HepG2 (cell line): ENCODE data around the gene PCDHB10. TPM values are rescaled to one million over a fixed set of nuclear protein-coding genes. Genes with fewer than 3 reads are reported as not detected.
"Not testable (repeated sequence)": the region's sequence is repeated elsewhere in the genome, so short reads cannot be mapped to it uniquely, and the experiment has no call there.

ENCODE experiments used
- ATAC-seq: fragments of 200-7000 bp; cut with Tn5 transposase; 3 replicates; pipeline ENCODE4 v1.9.1; 2020; ENCODE audit warnings: mild to moderate bottlenecking, moderate library complexity
- BruUV-seq: library from RNA; stranded (reverse); fragments of 400-500 nt; replicated peaks from 2 replicates; lab custom pipeline; 2021; lab: Mats Ljungman, UMichigan
- CTCF ChIA-PET: fragments of 300-600 bp; formaldehyde crosslinking; extraction: SDS; loops from one replicate; lab custom pipeline; 2021; ENCODE audit warnings: low total read pairs, inconsistent platforms, low intra/inter-chr PET ratio; lab: Yijun Ruan, JAX
- POLR2A ChIA-PET: fragments of 350-600 bp; sonication (Branson Sonifier 250); formaldehyde crosslinking; loops from one replicate; lab custom pipeline; 2020; ENCODE audit warnings: antibody characterized with exemption, inconsistent platforms; lab: Yijun Ruan, JAX
- DNase-seq: peaks from one replicate; pipeline ENCODE4 v3.0.0-alpha.2; 2015; ENCODE audit warnings: low spot score
- FAIRE-seq: peaks from 3 replicates; lab custom pipeline; 2011; peaks lifted over from hg19 to GRCh38; lab: Jason Lieb, UNC
- H2AFZ ChIP-seq: one replicate; pipeline ENCODE4 v1.6.1; 2011; ENCODE audit warnings: low read length, inconsistent platforms
- H3K27ac ChIP-seq: fragments of 300-600 bp; 3 replicates; pipeline ENCODE4 v1.8.0; 2011; ENCODE audit warnings: mixed run types, mild to moderate bottlenecking, mixed read lengths, low read length, inconsistent platforms; ENCODE audit not compliant: insufficient read depth; ENCODE audit errors: extremely low read length
- H3K27me3 ChIP-seq, 2 experiments: fragments of 200-600 bp in 1 of 2; 2 replicates in 1 of 2; 3 replicates in 1 of 2; pipeline versions ENCODE4 v1.6.0 to v1.8.0; 2011; ENCODE audit warnings: low read length in 2 of 2, mild to moderate bottlenecking in 2 of 2, moderate library complexity in 2 of 2, inconsistent platforms in 1 of 2; ENCODE audit not compliant: insufficient read depth in 2 of 2, control insufficient read depth in 1 of 2
- H3K36me3 ChIP-seq, 2 experiments: fragments of 200-600 bp in 1 of 2; replicated peaks in 1 of 2; 2 replicates in 1 of 2; 3 replicates in 1 of 2; pipeline versions ENCODE4 v1.5.1 to v1.8.0; 2011; ENCODE audit warnings: low read length in 2 of 2, inconsistent platforms in 1 of 2; ENCODE audit not compliant: insufficient read depth in 2 of 2, control insufficient read depth in 1 of 2
- H3K4me1 ChIP-seq: 2 replicates; pipeline ENCODE4 v1.5.1; 2012; ENCODE audit warnings: low read length, inconsistent platforms; ENCODE audit not compliant: insufficient read depth
- H3K4me2 ChIP-seq: 2 replicates; pipeline ENCODE4 v1.6.0; 2011; ENCODE audit warnings: low read depth, low read length, inconsistent platforms
- H3K4me3 ChIP-seq, 3 experiments: fragments of 200-600 bp in 1 of 3; sonication (generic), shearing (Covaris generic) in 1 of 3; replicated peaks in 1 of 3; 2 replicates each; pipeline ENCODE4 v1.5.1; 2011 to 2016; ENCODE audit warnings: low read length in 3 of 3, inconsistent platforms in 2 of 3, low read depth in 2 of 3, mild to moderate bottlenecking in 2 of 3, control low read depth in 1 of 3, mixed read lengths in 1 of 3; ENCODE audit not compliant: insufficient read depth in 1 of 3
- H3K79me2 ChIP-seq: one replicate; pipeline ENCODE4 v1.6.1; 2011; ENCODE audit warnings: low read length, inconsistent platforms; ENCODE audit not compliant: insufficient read depth
- H3K9ac ChIP-seq: 2 replicates; pipeline ENCODE4 v1.6.0; 2011; ENCODE audit warnings: mild to moderate bottlenecking, low read depth, low read length, inconsistent platforms; ENCODE audit not compliant: insufficient read depth
- H3K9me3 ChIP-seq: 2 replicates; pipeline ENCODE4 v1.5.1; 2012; ENCODE audit warnings: mild to moderate bottlenecking, low read length
- H4K20me1 ChIP-seq: 2 replicates; pipeline ENCODE4 v1.6.0; 2011; ENCODE audit warnings: inconsistent platforms, mild to moderate bottlenecking, low read length, moderate library complexity; ENCODE audit not compliant: insufficient read depth
- HMGXB4 ChIP-seq, 2 experiments: sonication (generic) in 1 of 2; formaldehyde crosslinking in 1 of 2; IDR thresholded peaks; 2 replicates each; pipeline versions ENCODE4 v1.4.0 to v1.6.1; 2018 to 2020; ENCODE audit warnings: missing genetic modification reagents in 2 of 2, borderline replicate concordance in 1 of 2, low read depth in 1 of 2, mild to moderate bottlenecking in 1 of 2, missing biosample characterization in 1 of 2
- RAD21 ChIP-seq: fragments of 450-650 bp; formaldehyde crosslinking; IDR thresholded peaks from 2 replicates; pipeline ENCODE4 v1.5.0; 2020; ENCODE audit warnings: mild to moderate bottlenecking
- SMC3 ChIP-seq: IDR thresholded peaks from 2 replicates; pipeline ENCODE4 v1.6.1; 2011; ENCODE audit warnings: low read length, improper control_type of control experiment
- STAG1 ChIP-seq: sonication (generic); formaldehyde crosslinking; IDR thresholded peaks from 2 replicates; pipeline ENCODE4 v1.4.0; 2020; ENCODE audit warnings: missing genetic modification reagents
- ZNF263 ChIP-seq: sonication (generic); formaldehyde crosslinking; IDR thresholded peaks from 2 replicates; pipeline ENCODE4 v1.4.0; 2020; ENCODE audit warnings: missing genetic modification reagents
- ZNF574 ChIP-seq: sonication (generic); formaldehyde crosslinking; IDR thresholded peaks from 2 replicates; pipeline ENCODE4 v1.4.0; 2020; ENCODE audit warnings: missing genetic modification reagents
- WGBS: methylation state at CpG from one replicate; pipeline ENCODE4 v1.1.6; 2017; ENCODE audit warnings: low lambda C conversion rate; 5-methylcytosine and 5-hydroxymethylcytosine counted together
- in situ Hi-C: cut with HindIII; loops from 2 replicates; pipeline ENCODE4 v1.10.0; 2017; ENCODE audit warnings: low pct_unique_long_range_greater_than_20kb; ENCODE audit not compliant: extremely low pct_ligation_motif_present
- intact Hi-C: fragments of 100-400 bp; cut with micrococcal nuclease; formaldehyde crosslinking; loops from one replicate; pipeline ENCODE4 v1.10.0; 2022; ENCODE audit not compliant: unreplicated experiment
- polyA plus RNA-seq, 8 experiments: library from polyadenylated mRNA; depleted of rRNA in 3 of 8; stranded (reverse) in 7 of 8; unstranded in 1 of 8; fragments of >200 nt; fragmentation: Illumina TruSeq in 4 of 8; extraction: Trizol in 4 of 8; gene quantifications; 2 replicates each; pipeline versions ENCODE4 v1.2.1 to v1.2.3, GENCODE V29; 2011 to 2016; ENCODE audit warnings: low read depth in 4 of 8, missing spikeins in 1 of 8, mixed read lengths in 1 of 8; ENCODE audit not compliant: insufficient read depth in 1 of 8
- total RNA-seq, 5 experiments: library from RNA; depleted of rRNA; stranded (reverse); fragments of >200 nt; fragmentation: Illumina TruSeq; extraction: Trizol; gene quantifications; 2 replicates each; pipeline ENCODE4 v1.2.3, GENCODE V29; 2016; ENCODE audit warnings: low read depth in 1 of 5
- TF ChIP-seq, protein P1 (sequence below): sonication (generic); formaldehyde crosslinking; IDR thresholded peaks from 2 replicates; pipeline ENCODE4 v1.5.0; 2020; ENCODE audit warnings: mild to moderate bottlenecking, missing genetic modification reagents, moderate library complexity

PCDHB10 gene
- total and polyA plus RNA-seq, 2 of the 13 experiments (the other 11 are each of a cell fraction or from before 2014, with no cell fraction given), result 0.05 TPM; not detected in 1

DNA sequence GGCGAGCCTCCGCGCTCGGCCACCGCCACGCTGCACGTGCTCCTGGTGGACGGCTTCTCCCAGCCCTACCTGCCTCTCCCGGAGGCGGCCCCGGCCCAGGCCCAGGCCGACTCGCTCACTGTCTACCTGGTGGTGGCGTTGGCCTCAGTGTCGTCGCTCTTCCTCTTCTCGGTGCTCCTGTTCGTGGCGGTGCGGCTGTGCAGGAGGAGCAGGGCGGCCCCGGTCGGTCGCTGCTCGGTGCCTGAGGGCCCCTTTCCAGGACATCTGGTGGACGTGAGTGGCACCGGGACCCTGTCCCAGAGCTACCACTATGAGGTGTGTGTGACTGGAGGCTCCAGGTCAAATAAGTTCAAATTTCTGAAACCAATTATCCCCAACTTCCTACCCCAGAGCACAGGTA, 18.7 kb downstream of the PCDHB10 start:
- H3K9ac ChIP-seq, H4K20me1 ChIP-seq, H2AFZ ChIP-seq, H3K9me3 ChIP-seq, in situ Hi-C loops, H3K36me3 ChIP-seq, H3K4me3 ChIP-seq, FAIRE-seq, H3K79me2 ChIP-seq, H3K27me3 ChIP-seq, H3K4me2 ChIP-seq, POLR2A ChIA-PET, intact Hi-C loops, CTCF ChIA-PET, DNase-seq, H3K27ac ChIP-seq, BruUV-seq, H3K4me1 ChIP-seq, ATAC-seq: not testable (repeated sequence)
- WGBS, result 55% methylated on average over 22 of the region's 27 CpGs

DNA sequence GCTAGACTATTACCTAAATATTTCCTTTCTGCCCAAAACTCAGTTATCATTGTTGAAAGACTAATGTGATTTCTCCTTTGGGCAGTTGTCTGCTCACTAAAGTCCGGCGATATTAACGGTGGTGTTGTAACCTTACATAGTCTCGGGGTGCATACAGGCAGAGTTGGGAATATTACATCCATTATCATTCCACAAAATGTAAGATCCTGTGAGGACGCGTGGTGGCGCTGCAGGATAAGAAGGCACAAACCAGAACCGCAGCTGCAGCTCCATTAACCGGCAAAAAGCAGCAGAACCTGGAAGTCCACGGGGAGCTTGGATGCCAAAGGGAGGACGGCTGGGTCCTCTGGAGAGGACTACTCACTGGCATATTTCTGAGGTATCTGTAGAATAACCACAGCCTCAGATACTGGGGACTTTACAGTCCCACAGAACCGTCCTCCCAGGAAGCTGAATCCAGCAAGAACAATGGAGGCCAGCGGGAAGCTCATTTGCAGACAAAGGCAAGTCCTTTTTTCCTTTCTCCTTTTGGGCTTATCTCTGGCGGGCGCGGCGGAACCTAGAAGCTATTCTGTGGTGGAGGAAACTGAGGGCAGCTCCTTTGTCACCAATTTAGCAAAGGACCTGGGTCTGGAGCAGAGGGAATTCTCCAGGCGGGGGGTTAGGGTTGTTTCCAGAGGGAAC, 21.6 kb downstream of the PCDHB10 start, which contains the start of gene PCDHB13:
TSS of gene PCDHB13 (plus strand) at position 264 of the 684 bp plus-strand sequence. CDS start at position 469, 205 bp downstream.
- H2AFZ ChIP-seq, H3K4me3 ChIP-seq, H3K27me3 ChIP-seq, CTCF ChIA-PET, in situ Hi-C loops, H3K36me3 ChIP-seq, H3K79me2 ChIP-seq, H3K4me1 ChIP-seq, H3K9ac ChIP-seq, H3K9me3 ChIP-seq, H3K27ac ChIP-seq, POLR2A ChIA-PET, H4K20me1 ChIP-seq, intact Hi-C loops: not testable (repeated sequence)
- 0 out of 2 replicates have a peak within 1 kb of the TSS, but pooled peaks have one; percentile 23 for H3K4me2 ChIP-seq
- DNase-seq, result peak; percentile 68
- ATAC-seq, result peak; percentile 96
- TF ChIP-seq HMGXB4 (CRISPR knock-in tag; IDR thresholded peaks at IDR 0.05; ENCODE audit: borderline replicate concordance in 1 of 2, low read depth in 1 of 2) (peak; percentile 28 to 67; a peak in 1 of 4 replicates), ZNF574 (CRISPR knock-in tag) (peak; percentile 51), ZNF263 (CRISPR knock-in tag) (peak; percentile 69), RAD21 (CRISPR knock-in tag) (peak; percentile 59), SMC3 (peak; percentile 52), STAG1 (peak; percentile 70)
- TF ChIP-seq, protein P1, sequence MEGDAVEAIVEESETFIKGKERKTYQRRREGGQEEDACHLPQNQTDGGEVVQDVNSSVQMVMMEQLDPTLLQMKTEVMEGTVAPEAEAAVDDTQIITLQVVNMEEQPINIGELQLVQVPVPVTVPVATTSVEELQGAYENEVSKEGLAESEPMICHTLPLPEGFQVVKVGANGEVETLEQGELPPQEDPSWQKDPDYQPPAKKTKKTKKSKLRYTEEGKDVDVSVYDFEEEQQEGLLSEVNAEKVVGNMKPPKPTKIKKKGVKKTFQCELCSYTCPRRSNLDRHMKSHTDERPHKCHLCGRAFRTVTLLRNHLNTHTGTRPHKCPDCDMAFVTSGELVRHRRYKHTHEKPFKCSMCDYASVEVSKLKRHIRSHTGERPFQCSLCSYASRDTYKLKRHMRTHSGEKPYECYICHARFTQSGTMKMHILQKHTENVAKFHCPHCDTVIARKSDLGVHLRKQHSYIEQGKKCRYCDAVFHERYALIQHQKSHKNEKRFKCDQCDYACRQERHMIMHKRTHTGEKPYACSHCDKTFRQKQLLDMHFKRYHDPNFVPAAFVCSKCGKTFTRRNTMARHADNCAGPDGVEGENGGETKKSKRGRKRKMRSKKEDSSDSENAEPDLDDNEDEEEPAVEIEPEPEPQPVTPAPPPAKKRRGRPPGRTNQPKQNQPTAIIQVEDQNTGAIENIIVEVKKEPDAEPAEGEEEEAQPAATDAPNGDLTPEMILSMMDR (CRISPR knock-in tag), result peak; percentile 71
- TSS peak; percentile 59 for BruUV-seq
- FAIRE-seq, result peak; percentile 76
- 0% methylated on average over 12 of the region's 18 CpGs for WGBS
